Ovary (tissue), 9 donors: Measurements from ENCODE around the gene PHACTR3. TPM values are rescaled to one million over a fixed set of nuclear protein-coding genes. Genes with fewer than 3 reads are reported as not detected.

ENCODE experiments used
- DNase-seq, 5 donors: peaks; one replicate each; pipeline ENCODE4 v3.0.0-alpha.2; 2019 to 2020
- H3K27ac ChIP-seq, 2 donors: fragments of 200-600 bp; one replicate each; pipeline versions ENCODE4 v1.5.1 to v1.8.0; 2019 to 2022
- H3K27me3 ChIP-seq: fragments of 200-600 bp; one replicate; pipeline ENCODE4 v1.8.0; 2022
- H3K36me3 ChIP-seq: fragments of 200-600 bp; sonication (generic); one replicate; pipeline ENCODE4 v1.5.1; 2019
- H3K4me1 ChIP-seq: one replicate; pipeline ENCODE4 v1.8.1; 2013; ENCODE audit warnings: mild to moderate bottlenecking, moderate library complexity; ENCODE audit not compliant: insufficient read depth
- H3K4me3 ChIP-seq: fragments of 200-600 bp; sonication (generic); one replicate; pipeline ENCODE4 v1.5.1; 2017
- H3K9me3 ChIP-seq, 2 donors: fragments of 200-600 bp in 1 of 2; sonication (generic) in 1 of 2; one replicate each; pipeline versions ENCODE4 v1.5.1 to v1.8.1; 2013 to 2019; ENCODE audit warnings: mild to moderate bottlenecking in 1 of 2, moderate library complexity in 1 of 2
- EP300 ChIP-seq: sonication (generic); formaldehyde crosslinking; IDR thresholded peaks from one replicate; pipeline ENCODE4 v1.6.1; 2017; ENCODE audit warnings: antibody characterized with exemption
- POLR2A ChIP-seq: fragments of 450-650 bp; IDR thresholded peaks from one replicate; pipeline ENCODE4 v1.6.1; 2017; ENCODE audit warnings: antibody characterized with exemption, mild to moderate bottlenecking, moderate library complexity
- WGBS, 3 donors: extraction: QIAGEN DNeasy Blood & Tissue Kit in 1 of 3; methylation state at CpG; one replicate each; pipeline versions ENCODE4 v1.1.5 to v1.1.7; 2013 to 2017; 5-methylcytosine and 5-hydroxymethylcytosine counted together
- intact Hi-C, 4 donors: fragments of 100-400 bp; cut with DNase I; formaldehyde crosslinking; loops; one replicate each; pipeline versions ENCODE4 v1.11.0 to v1.15.1; 2022 to 2023
- polyA plus RNA-seq, 2 donors: library from polyadenylated mRNA; stranded (reverse); fragments of 200-250 nt in 1 of 2; fragments of 350-450 nt in 1 of 2; fragmentation: Illumina TruSeq in 1 of 2; extraction: RNeasy Lipid Tissue Mini Kit (QIAGEN cat#74804) in 1 of 2; gene quantifications; one replicate each; pipeline ENCODE4 v1.2.3, GENCODE V29; 2013 to 2014
- total RNA-seq, 7 donors: library from RNA; depleted of rRNA in 2 of 7; stranded (reverse); fragments of >200 nt in 2 of 7; fragmentation: NEBNext Ultra II Directional in 3 of 7; extraction: Animal tissue kit (Norgen Biotek cat#: 25700) in 3 of 7; gene quantifications; one replicate each; pipeline versions ENCODE4 v1.1.0 to v1.2.4, GENCODE V29; 2016 to 2023
- TF ChIP-seq, protein P1 (sequence below), 3 donors: fragments of 450-650 bp in 2 of 3; fragments of 200-600 bp in 1 of 3; IDR thresholded peaks; one replicate each; pipeline versions ENCODE4 v1.5.1 to v1.8.0; 2016 to 2022; ENCODE audit warnings: antibody characterized with exemption in 3 of 3, mild to moderate bottlenecking in 1 of 3
- donor health status: DM: no; HTN: no; CAD: no; lungs with moderate emphysema.
- donor health status: DM: no; HTN: no; CAD: no.
- donor health status: Bipolar disorder and iron deficiency.
- donor health status: DM: yes; HTN: yes; CAD: no.
- donor health status: DM: no; HTN: no; CAD: no.
- donor health status: DM: yes; HTN: yes; CAD: no.

PHACTR3 gene
- total and polyA plus RNA-seq, 9 donors = 5.7 to 19.0 (median 9.1) TPM

DNA sequence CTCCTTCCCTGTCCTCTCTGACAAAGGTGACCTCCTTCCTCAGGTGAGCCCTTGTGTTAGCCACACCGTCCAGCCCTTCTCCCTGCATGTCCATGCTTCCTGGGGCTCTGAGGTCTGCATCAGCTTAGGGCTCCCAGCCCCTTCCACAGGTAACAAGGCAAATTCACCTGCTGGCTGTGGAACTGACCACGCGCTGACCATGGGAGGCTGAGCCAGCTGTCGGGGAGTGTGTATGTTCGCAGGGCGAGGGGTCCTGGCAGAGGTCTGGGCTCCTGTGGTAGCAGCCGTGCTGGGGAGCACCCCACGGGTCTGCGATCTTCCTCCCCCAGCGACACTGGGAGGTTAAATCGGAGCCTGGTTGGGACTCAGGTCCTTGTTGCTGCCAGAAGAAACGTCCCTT lies 136.7 kb downstream of the PHACTR3 start:
- no peak for DNase-seq
- Histone ChIP-seq H3K27me3 (no peaks in the 10 kb centered on the region), H3K4me1 (no peaks in the 10 kb centered on the region), H3K27ac (no peak overlapping the region), H3K36me3 (no peaks in the 10 kb centered on the region), H3K9me3 (no peaks in the 10 kb centered on the region), H3K4me3 (no peak overlapping the region)
- intact Hi-C loops = loop anchor here in 1 of 4 donors (10.0 kb wide), 1 partner anchor 1134 kb away; no protein-coding TSS in a partner anchor
- WGBS, 3 donors = 90 to 95% (median 92%) methylated on average over 12 of the region's 12 CpGs
- TF ChIP-seq POLR2A (no peak), EP300 (no peak)
- TF ChIP-seq, protein P1, sequence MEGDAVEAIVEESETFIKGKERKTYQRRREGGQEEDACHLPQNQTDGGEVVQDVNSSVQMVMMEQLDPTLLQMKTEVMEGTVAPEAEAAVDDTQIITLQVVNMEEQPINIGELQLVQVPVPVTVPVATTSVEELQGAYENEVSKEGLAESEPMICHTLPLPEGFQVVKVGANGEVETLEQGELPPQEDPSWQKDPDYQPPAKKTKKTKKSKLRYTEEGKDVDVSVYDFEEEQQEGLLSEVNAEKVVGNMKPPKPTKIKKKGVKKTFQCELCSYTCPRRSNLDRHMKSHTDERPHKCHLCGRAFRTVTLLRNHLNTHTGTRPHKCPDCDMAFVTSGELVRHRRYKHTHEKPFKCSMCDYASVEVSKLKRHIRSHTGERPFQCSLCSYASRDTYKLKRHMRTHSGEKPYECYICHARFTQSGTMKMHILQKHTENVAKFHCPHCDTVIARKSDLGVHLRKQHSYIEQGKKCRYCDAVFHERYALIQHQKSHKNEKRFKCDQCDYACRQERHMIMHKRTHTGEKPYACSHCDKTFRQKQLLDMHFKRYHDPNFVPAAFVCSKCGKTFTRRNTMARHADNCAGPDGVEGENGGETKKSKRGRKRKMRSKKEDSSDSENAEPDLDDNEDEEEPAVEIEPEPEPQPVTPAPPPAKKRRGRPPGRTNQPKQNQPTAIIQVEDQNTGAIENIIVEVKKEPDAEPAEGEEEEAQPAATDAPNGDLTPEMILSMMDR (IDR thresholded peaks at IDR 0.05) = no peak

DNA sequence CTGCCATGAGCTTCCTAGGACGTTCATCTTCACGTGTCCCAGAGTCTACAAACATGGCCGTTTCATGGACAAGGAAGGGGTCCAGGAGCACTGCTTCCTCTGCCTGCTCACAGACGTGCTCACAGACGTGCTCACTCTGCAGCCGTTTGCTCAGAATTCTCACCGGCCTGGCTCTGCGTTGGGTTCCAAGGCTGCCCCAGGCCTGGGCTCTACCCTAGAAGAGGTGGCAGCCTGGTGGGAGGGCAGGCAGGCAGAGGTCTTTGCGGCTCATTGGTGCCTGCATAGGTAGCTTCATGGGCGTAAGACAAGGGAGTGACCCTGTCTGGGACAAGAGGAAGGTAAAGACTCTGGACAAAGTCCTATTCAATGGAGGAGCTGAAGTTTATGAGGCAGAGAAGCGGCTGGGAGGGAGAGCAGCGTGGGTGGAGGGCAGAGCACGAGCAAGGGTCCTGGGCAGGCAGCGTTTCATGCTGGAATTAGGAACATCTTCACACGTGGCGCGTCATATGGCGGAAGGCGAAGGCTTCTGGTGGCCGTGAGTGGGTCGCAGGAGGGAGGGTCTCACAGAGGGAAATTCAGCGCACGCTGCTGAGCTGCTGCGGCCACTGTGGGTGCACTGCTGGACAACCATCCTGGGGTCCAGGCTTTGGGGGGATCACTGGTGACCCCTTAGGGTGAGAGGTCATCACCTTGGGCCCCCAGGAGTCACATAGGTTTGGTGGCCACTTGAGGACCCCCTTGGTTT lies 138.2 kb downstream of the PHACTR3 start:
- Histone ChIP-seq H3K4me3 (no peak overlapping the region), H3K36me3 (no peaks in the 10 kb centered on the region), H3K27ac (no peak overlapping the region), H3K9me3 (no peaks in the 10 kb centered on the region), H3K4me1 (no peaks in the 10 kb centered on the region), H3K27me3 (no peaks in the 10 kb centered on the region)
- DNase-seq = no peak
- TF ChIP-seq, protein P1 (IDR thresholded peaks at IDR 0.05) = no peak
- TF ChIP-seq POLR2A (no peak), EP300 (no peak)
- intact Hi-C loops = loop anchor here in 1 of 4 donors (10.0 kb wide), 1 partner anchor 1132 kb away; no protein-coding TSS in a partner anchor
- 91 to 94% (median 93%) methylated on average over 24 of the region's 24 CpGs for WGBS, 3 donors

DNA sequence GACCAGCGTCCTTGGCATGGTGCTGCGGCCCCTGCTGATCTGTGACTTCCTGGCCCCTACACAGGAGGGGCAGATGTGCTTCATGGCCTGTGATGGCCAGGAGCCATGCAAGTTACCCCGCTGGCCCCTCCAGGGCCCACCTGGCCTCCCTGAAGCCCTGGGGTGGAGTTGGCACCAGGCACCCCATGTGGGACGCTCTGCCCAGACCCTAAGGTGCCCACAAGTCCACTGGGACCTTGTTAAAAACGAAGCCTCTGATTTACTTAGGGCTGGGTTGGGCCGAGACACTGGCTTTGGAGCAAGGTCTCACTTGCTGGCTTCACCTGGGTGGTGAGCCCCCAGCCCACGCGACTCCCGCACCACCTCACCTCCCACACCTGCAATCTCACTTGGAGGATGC lies 139.0 kb downstream of the PHACTR3 start:
- no peak overlapping the region for H3K4me3 ChIP-seq
- H3K9me3 ChIP-seq = no peaks in the 10 kb centered on the region
- DNase-seq = no peak
- H3K27ac ChIP-seq = no peak overlapping the region
- TF ChIP-seq EP300 (no peak), POLR2A (no peak)
- TF ChIP-seq, protein P1 (IDR thresholded peaks at IDR 0.05) = no peak
- H3K27me3 ChIP-seq = no peaks in the 10 kb centered on the region
- H3K36me3 ChIP-seq = no peaks in the 10 kb centered on the region
- intact Hi-C loops = loop anchor here in 1 of 4 donors (10.0 kb wide), 1 partner anchor 1131 kb away; no protein-coding TSS in a partner anchor
- 86 to 93% (median 90%) methylated on average over 9 of the region's 9 CpGs for WGBS, 3 donors
- H3K4me1 ChIP-seq = peaks cover 2% of the 10 kb centered on the region

DNA sequence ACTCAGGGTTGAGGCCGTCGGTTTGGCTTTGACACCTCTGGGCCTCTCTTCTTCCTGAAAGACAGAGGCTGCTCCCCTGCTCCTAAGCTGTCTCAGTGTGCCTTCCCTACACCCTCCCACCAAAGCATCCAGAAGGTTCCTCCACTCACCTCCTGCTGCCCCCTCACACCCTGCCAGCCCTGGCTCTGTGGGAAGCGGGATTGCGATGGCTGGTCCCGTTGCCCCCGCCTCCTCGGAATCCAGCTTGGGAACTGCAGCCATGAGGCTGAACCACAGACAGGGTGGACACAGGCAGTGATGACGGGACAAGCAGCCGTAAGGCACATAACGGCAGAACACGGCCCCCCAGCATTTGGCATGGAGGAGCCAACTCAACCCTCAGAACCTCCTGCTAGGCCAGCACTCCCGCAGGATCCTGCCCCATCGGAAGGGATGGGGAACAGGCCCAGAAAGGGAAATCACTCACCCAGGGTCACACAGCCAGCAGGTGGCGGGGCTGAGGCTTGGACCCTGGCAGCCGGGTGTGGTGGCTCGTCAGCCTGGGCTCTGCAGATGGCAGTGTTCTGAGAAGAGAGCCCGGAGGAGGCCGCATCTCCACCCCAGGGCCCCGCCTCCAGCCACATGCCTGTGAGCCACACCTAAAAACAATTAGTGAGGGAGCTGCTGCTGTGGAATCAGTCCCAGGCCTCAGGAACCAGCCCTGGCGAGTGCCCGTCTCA lies 139.6 kb downstream of the PHACTR3 start:
- H3K4me1 ChIP-seq = peaks cover 3% of the 10 kb centered on the region
- 85 to 88% (median 86%) methylated on average over 21 of the region's 21 CpGs for WGBS, 3 donors
- no peak overlapping the region for H3K4me3 ChIP-seq
- intact Hi-C loops = loop anchor here in 1 of 4 donors (10.0 kb wide), 1 partner anchor 1131 kb away; no protein-coding TSS in a partner anchor
- TF ChIP-seq, protein P1 (IDR thresholded peaks at IDR 0.05) = no peak
- no peak for TF ChIP-seq EP300
- TF ChIP-seq POLR2A = no peak
- H3K27me3 ChIP-seq = no peaks in the 10 kb centered on the region
- no peaks in the 10 kb centered on the region for H3K36me3 ChIP-seq
- DNase-seq = no peak
- H3K27ac ChIP-seq = no peak overlapping the region
- H3K9me3 ChIP-seq = no peaks in the 10 kb centered on the region
